ENCODE data around the gene MAPT.
"Not testable (repeated sequence)": the region's sequence is repeated elsewhere in the genome, so short reads cannot be mapped to it uniquely, and the experiment has no call there.

MAPT gene

GRCh38 chr17:46013502-46014165 is 119.3 kb downstream of the MAPT start:
- no peak for DNase-seq

DNA sequence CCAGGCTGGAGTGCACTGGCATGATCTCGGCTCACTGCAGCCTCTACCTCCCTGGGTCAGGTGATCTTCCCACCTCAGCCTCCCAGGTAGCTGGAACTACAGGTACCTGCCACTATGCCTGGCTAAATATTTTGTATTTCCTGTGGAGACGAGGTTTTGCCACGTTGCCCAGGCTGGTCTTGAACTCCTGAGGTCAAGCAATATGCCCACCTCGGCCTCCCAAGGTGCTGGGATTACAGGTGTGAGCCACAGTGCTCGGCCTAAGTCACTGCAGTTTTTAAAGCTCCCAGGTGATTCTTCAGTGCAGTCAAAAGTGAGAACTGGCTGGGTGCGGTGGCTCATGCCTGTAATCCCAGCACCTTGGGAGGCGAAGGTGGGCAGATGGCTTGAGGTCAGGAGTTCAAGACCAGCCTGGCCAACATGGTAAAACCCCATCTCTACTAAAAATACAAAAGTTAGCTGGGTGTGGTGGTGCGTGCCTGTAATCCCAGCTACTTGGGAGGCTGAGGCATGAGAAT is 125.1 kb downstream of the MAPT start:
- not testable (repeated sequence) for DNase-seq

DNA sequence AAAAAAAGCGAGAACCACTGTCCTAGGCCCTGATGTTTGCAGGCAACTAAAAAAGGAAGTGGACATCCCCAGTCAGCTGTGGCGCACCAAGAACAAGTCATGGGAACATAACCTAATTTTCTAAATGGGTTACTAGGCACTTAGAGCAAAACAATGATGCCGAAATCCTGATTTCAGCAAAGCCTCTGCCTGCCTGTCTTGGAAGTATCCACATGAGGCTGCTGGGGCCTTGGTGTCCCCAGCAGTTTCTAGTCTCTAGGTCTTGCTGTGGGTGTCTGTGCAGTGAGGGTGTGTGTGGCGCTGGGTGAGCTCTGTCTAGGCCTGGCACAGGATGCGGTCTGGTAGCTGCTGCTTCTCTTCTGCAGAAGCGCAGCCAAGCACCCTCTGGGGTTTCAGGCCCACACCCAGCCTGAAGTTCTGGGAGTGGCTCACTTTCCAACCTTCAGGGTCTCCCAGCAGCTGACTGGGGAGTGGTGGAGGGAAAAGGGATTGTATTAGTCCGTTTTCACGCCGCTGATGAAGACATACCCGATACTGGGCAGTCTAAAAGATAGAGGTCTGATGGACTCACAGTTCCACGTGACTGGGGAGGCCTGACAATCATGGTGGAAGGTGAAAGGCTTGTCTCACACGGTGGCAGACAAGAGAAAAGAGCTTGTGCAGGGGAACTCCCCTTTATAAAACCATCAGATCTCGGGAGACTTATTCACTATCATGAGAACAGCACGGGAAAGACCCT is 125.8 kb downstream of the MAPT start:
- peak; percentile 66 for DNase-seq

- no peak for DNase-seq
Measured at GRCh38 chr17:46020998-46021397, 126.6 kb downstream of the MAPT start.

GRCh38 chr17:46023366-46023765 is 129.0 kb downstream of the MAPT start:
- DNase-seq = not testable (repeated sequence)

- DNase-seq = no peak
Measured at GRCh38 chr17:46023783-46024388, 129.5 kb downstream of the MAPT start.

GRCh38 chr17:46024590-46024989 is 130.2 kb downstream of the MAPT start:
- DNase-seq = no peak

GRCh38 chr17:46025060-46025459 is 130.7 kb downstream of the MAPT start:
- no peak for DNase-seq

DNA sequence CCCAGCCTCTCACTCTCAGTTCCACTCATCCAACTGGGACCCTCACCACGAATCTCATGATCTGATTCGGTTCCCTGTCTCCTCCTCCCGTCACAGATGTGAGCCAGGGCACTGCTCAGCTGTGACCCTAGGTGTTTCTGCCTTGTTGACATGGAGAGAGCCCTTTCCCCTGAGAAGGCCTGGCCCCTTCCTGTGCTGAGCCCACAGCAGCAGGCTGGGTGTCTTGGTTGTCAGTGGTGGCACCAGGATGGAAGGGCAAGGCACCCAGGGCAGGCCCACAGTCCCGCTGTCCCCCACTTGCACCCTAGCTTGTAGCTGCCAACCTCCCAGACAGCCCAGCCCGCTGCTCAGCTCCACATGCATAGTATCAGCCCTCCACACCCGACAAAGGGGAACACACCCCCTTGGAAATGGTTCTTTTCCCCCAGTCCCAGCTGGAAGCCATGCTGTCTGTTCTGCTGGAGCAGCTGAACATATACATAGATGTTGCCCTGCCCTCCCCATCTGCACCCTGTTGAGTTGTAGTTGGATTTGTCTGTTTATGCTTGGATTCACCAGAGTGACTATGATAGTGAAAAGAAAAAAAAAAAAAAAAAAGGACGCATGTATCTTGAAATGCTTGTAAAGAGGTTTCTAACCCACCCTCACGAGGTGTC is 131.3 kb downstream of the MAPT start:
- DNase-seq = no peak

DNA sequence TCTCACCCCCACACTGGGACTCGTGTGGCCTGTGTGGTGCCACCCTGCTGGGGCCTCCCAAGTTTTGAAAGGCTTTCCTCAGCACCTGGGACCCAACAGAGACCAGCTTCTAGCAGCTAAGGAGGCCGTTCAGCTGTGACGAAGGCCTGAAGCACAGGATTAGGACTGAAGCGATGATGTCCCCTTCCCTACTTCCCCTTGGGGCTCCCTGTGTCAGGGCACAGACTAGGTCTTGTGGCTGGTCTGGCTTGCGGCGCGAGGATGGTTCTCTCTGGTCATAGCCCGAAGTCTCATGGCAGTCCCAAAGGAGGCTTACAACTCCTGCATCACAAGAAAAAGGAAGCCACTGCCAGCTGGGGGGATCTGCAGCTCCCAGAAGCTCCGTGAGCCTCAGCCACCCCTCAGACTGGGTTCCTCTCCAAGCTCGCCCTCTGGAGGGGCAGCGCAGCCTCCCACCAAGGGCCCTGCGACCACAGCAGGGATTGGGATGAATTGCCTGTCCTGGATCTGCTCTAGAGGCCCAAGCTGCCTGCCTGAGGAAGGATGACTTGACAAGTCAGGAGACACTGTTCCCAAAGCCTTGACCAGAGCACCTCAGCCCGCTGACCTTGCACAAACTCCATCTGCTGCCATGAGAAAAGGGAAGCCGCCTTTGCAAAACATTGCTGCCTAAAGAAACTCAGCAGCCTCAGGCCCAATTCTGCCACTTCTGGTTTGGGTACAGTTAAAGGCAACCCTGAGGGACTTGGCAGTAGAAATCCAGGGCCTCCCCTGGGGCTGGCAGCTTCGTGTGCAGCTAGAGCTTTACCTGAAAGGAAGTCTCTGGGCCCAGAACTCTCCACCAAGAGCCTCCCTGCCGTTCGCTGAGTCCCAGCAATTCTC is 132.1 kb downstream of the MAPT start:
- DNase-seq = no peak

DNA sequence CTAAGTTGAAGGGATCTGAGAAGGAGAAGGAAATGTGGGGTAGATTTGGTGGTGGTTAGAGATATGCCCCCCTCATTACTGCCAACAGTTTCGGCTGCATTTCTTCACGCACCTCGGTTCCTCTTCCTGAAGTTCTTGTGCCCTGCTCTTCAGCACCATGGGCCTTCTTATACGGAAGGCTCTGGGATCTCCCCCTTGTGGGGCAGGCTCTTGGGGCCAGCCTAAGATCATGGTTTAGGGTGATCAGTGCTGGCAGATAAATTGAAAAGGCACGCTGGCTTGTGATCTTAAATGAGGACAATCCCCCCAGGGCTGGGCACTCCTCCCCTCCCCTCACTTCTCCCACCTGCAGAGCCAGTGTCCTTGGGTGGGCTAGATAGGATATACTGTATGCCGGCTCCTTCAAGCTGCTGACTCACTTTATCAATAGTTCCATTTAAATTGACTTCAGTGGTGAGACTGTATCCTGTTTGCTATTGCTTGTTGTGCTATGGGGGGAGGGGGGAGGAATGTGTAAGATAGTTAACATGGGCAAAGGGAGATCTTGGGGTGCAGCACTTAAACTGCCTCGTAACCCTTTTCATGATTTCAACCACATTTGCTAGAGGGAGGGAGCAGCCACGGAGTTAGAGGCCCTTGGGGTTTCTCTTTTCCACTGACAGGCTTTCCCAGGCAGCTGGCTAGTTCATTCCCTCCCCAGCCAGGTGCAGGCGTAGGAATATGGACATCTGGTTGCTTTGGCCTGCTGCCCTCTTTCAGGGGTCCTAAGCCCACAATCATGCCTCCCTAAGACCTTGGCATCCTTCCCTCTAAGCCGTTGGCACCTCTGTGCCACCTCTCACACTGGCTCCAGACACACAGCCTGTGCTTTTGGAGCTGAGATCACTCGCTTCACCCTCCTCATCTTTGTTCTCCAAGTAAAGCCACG is 133.0 kb downstream of the MAPT start:
- no peak for DNase-seq

DNA sequence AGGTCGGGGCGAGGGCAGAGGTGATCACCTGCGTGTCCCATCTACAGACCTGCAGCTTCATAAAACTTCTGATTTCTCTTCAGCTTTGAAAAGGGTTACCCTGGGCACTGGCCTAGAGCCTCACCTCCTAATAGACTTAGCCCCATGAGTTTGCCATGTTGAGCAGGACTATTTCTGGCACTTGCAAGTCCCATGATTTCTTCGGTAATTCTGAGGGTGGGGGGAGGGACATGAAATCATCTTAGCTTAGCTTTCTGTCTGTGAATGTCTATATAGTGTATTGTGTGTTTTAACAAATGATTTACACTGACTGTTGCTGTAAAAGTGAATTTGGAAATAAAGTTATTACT is 133.6 kb downstream of the MAPT start:
- DNase-seq = no peak

GRCh38 chr17:46028374-46028773 is 134.0 kb downstream of the MAPT start:
- DNase-seq = no peak

- DNase-seq = no peak
Measured at GRCh38 chr17:46028981-46029565, 134.7 kb downstream of the MAPT start.

- DNase-seq = no peak
Measured at GRCh38 chr17:46029627-46030026, 135.3 kb downstream of the MAPT start.

GRCh38 chr17:46030752-46031151 is 136.4 kb downstream of the MAPT start:
- no peak for DNase-seq

DNA sequence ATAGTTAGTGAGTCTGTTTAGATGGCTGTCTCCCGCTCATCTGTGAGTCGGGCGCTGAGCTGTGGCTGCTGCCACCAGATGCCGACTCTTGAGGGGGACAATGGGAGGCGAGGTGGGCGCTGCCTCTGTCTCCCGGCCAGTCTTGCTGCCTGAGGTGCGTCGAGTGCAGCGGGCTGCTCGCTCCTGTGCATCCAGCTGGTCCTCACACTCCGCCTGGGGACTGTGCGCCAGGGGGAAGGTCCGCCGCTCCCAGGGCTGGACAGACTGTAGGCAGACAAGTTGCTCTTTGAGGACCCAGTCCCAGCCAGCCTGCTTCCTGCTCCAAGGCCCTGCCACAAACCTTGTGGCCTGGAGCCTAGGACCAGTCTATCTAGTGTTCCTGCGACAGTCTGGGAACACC is 137.1 kb downstream of the MAPT start:
- DNase-seq = no peak

DNA sequence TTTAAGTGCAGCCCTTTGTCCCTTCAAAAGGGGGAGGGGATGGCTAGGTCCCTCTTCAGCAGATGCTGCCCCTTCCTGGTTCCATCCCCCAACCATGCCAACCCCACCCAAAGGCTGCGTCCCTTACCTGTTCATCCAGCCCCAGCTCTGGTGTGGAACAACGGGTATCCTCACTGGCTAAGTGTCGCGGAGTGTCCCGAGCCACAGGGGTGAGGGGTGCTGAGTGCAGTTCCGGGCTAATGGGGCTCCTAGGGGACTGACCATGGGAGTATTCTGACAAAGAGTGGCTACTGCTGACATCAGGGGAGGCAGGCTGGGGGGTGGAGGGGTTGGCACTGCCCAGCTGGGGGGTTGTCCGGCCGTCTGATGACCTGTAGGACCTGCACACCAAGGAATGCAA is 137.6 kb downstream of the MAPT start:
- no peak for DNase-seq

GRCh38 chr17:46032909-46033308 is 138.6 kb downstream of the MAPT start:
- DNase-seq = no peak

DNA sequence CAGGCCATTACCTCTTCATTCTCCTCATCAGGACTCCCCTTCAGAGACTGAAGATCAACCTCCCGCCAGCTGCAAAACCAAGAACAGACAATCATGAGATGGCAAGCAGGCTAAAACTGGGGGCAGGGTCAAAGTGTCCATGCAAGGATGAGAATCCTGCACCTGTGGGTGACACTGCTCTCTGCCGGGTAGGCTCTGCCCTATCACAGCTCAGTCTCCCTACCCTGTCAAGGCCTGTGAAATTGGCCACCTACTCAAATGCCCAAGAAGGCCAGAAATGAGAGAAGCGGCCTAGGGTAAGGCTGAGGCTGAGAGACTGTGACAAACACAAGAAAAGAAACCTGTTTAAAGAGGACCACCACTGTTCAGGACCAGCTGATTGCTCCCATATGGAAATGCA is 139.0 kb downstream of the MAPT start:
- DNase-seq = no peak

Data from CD4-positive, alpha-beta T cell treated with Interleukin-17A for 4 hours (primary cell).